HepG2 (cell line): ENCODE results near the gene PERP. TPM values are rescaled to one million over a fixed set of nuclear protein-coding genes. Genes with fewer than 3 reads are reported as not detected.

Experiments
- HOXD1 ChIP-seq: sonication (generic); formaldehyde crosslinking; IDR thresholded peaks from 2 replicates; pipeline ENCODE4 v1.5.0; 2020; ENCODE audit warnings: missing genetic modification reagents
- JUND ChIP-seq: sonication (generic); formaldehyde crosslinking; IDR thresholded peaks from 2 replicates; pipeline ENCODE4 v1.8.0; 2022; ENCODE audit warnings: mild to moderate bottlenecking, missing genetic modification reagents
- KDM6A ChIP-seq: IDR thresholded peaks from 2 replicates; pipeline ENCODE4 v1.6.1; 2016; ENCODE audit warnings: low read depth
- NCOA1 ChIP-seq: sonication (generic); formaldehyde crosslinking; IDR thresholded peaks from 2 replicates; pipeline ENCODE4 v1.9.0; 2021; ENCODE audit warnings: missing genetic modification reagents
- ZFP36L1 ChIP-seq: sonication (generic); formaldehyde crosslinking; IDR thresholded peaks from 2 replicates; pipeline ENCODE4 v1.8.0; 2022; ENCODE audit warnings: mild to moderate bottlenecking, missing genetic modification reagents, moderate library complexity
- ZNF552 ChIP-seq: sonication (generic); formaldehyde crosslinking; IDR thresholded peaks from 2 replicates; pipeline ENCODE4 v1.9.0; 2022; ENCODE audit warnings: missing genetic modification reagents, mild to moderate bottlenecking, borderline replicate concordance
- ZNF878 ChIP-seq: sonication (generic); formaldehyde crosslinking; IDR thresholded peaks from 2 replicates; pipeline ENCODE4 v1.8.1; 2023; ENCODE audit warnings: mild to moderate bottlenecking, missing genetic modification reagents, moderate library complexity
- ZNF879 ChIP-seq: sonication (generic); formaldehyde crosslinking; IDR thresholded peaks from 2 replicates; pipeline ENCODE4 v1.8.1; 2023; ENCODE audit warnings: missing genetic modification reagents
- ZSCAN29 ChIP-seq: sonication (generic); formaldehyde crosslinking; conservative IDR thresholded peaks from 2 replicates; pipeline ENCODE4 v1.4.0; 2020; ENCODE audit warnings: mild to moderate bottlenecking, missing genetic modification reagents
- polyA plus RNA-seq, 8 experiments: library from polyadenylated mRNA; depleted of rRNA in 3 of 8; stranded (reverse) in 7 of 8; unstranded in 1 of 8; fragments of >200 nt; fragmentation: Illumina TruSeq in 4 of 8; extraction: Trizol in 4 of 8; gene quantifications; 2 replicates each; pipeline versions ENCODE4 v1.2.1 to v1.2.3, GENCODE V29; 2011 to 2016; ENCODE audit warnings: low read depth in 4 of 8, missing spikeins in 1 of 8, mixed read lengths in 1 of 8; ENCODE audit not compliant: insufficient read depth in 1 of 8
- total RNA-seq, 5 experiments: library from RNA; depleted of rRNA; stranded (reverse); fragments of >200 nt; fragmentation: Illumina TruSeq; extraction: Trizol; gene quantifications; 2 replicates each; pipeline ENCODE4 v1.2.3, GENCODE V29; 2016; ENCODE audit warnings: low read depth in 1 of 5
- TF ChIP-seq, protein P1 (sequence below): sonication (generic); formaldehyde crosslinking; IDR thresholded peaks from one replicate; pipeline ENCODE4 v1.5.1; 2020; ENCODE audit warnings: mild to moderate bottlenecking, missing genetic modification reagents; ENCODE audit errors: not compliant biosample characterization
- TF ChIP-seq, protein P2 (sequence below): sonication (generic); formaldehyde crosslinking; IDR thresholded peaks from 2 replicates; pipeline ENCODE4 v1.8.1; 2023; ENCODE audit warnings: mild to moderate bottlenecking, inconsistent platforms, moderate library complexity, missing genetic modification reagents, borderline replicate concordance
- TF ChIP-seq, protein P3 (sequence below): sonication (generic); formaldehyde crosslinking; IDR thresholded peaks from 2 replicates; pipeline ENCODE4 v1.5.1; 2020; ENCODE audit warnings: missing genetic modification reagents, mild to moderate bottlenecking, borderline replicate concordance
- TF ChIP-seq, protein P4 (sequence below): sonication (generic); formaldehyde crosslinking; IDR thresholded peaks from 2 replicates; pipeline ENCODE4 v1.4.0; 2020; ENCODE audit warnings: mild to moderate bottlenecking, missing genetic modification reagents
- TF ChIP-seq, protein P5 (sequence below): sonication (generic); formaldehyde crosslinking; IDR thresholded peaks from 2 replicates; pipeline ENCODE4 v1.4.0; 2020; ENCODE audit warnings: missing genetic modification reagents
- TF ChIP-seq, protein P6 (sequence below): sonication (generic); formaldehyde crosslinking; IDR thresholded peaks from 2 replicates; pipeline ENCODE4 v1.5.0; 2020; ENCODE audit warnings: missing genetic modification reagents

The PERP gene
- total and polyA plus RNA-seq, 2 of the 13 experiments (the other 11 are each of a cell fraction or from before 2014, with no cell fraction given), result 26.0 to 53.0 TPM

DNA sequence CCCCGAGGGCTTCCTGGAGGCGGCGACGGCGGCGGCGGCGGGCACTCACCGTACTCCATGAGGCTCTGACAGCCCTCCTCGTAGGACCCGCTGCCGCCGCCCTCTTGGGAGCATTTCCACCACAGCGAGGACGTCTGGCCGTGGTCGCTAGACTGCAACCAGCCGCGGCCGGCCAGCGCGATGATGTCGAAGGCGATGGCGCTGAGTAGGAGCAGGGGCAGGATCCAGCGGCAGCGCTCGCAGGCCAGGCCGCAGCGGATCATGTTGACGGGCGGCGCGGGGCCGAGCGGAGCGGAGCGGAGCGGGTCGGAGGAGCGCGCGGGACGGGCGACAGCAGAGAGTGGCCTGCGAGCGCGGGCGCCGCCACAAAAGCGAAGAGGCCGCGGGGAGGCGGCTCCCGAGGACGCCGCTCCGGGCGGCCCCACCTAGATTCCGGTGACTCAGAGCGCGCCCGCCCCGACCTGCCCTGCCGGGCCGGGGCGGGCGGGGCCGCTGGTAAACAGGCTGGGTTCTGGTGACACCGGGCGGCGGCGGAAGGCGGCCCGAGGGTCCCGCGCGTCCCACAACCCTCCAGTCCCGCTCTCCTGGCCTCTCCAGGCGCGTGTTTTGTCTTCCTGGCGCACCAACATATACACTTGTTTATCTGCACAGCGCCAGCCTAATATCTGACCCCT, at the start of gene PERP (continued):
- TF ChIP-seq, protein P1, sequence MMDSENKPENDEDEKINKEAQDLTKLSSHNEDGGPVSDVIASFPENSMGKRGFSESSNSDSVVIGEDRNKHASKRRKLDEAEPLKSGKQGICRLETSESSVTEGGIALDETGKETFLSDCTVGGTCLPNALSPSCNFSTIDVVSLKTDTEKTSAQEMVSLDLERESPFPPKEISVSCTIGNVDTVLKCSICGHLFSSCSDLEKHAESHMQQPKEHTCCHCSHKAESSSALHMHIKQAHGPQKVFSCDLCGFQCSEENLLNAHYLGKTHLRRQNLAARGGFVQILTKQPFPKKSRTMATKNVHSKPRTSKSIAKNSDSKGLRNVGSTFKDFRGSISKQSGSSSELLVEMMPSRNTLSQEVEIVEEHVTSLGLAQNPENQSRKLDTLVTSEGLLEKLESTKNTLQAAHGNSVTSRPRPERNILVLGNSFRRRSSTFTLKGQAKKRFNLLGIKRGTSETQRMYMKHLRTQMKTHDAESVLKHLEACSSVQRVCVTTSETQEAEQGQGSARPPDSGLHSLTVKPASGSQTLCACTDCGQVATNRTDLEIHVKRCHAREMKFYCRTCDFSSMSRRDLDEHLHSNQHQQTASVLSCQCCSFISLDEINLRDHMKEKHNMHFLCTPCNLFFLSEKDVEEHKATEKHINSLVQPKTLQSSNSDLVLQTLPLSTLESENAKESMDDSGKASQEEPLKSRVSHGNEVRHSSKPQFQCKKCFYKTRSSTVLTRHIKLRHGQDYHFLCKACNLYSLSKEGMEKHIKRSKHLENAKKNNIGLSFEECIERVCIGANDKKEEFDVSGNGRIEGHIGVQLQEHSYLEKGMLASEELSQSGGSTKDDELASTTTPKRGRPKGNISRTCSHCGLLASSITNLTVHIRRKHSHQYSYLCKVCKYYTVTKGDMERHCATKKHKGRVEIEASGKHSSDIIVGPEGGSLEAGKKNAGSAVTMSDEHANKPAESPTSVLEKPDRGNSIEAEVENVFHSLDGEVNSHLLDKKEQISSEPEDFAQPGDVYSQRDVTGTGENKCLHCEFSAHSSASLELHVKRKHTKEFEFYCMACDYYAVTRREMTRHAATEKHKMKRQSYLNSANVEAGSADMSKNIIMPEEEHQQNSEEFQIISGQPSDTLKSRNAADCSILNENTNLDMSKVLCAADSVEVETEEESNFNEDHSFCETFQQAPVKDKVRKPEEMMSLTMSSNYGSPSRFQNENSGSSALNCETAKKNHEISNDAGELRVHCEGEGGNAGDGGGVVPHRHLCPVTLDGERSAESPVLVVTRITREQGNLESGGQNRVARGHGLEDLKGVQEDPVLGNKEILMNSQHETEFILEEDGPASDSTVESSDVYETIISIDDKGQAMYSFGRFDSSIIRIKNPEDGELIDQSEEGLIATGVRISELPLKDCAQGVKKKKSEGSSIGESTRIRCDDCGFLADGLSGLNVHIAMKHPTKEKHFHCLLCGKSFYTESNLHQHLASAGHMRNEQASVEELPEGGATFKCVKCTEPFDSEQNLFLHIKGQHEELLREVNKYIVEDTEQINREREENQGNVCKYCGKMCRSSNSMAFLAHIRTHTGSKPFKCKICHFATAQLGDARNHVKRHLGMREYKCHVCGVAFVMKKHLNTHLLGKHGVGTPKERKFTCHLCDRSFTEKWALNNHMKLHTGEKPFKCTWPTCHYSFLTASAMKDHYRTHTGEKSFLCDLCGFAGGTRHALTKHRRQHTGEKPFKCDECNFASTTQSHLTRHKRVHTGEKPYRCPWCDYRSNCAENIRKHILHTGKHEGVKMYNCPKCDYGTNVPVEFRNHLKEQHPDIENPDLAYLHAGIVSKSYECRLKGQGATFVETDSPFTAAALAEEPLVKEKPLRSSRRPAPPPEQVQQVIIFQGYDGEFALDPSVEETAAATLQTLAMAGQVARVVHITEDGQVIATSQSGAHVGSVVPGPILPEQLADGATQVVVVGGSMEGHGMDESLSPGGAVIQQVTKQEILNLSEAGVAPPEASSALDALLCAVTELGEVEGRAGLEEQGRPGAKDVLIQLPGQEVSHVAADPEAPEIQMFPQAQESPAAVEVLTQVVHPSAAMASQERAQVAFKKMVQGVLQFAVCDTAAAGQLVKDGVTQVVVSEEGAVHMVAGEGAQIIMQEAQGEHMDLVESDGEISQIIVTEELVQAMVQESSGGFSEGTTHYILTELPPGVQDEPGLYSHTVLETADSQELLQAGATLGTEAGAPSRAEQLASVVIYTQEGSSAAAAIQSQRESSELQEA (CRISPR knock-in tag), result peak; percentile 89
- no peak for TF ChIP-seq JUND (CRISPR knock-in tag)
- no peak for TF ChIP-seq ZFP36L1 (CRISPR knock-in tag)
- TF ChIP-seq ZSCAN29, result peak; percentile 66; the same call in 1 of the 2 replicates
- no peak for TF ChIP-seq KDM6A (CRISPR knock-in tag)
- TF ChIP-seq, protein P2, sequence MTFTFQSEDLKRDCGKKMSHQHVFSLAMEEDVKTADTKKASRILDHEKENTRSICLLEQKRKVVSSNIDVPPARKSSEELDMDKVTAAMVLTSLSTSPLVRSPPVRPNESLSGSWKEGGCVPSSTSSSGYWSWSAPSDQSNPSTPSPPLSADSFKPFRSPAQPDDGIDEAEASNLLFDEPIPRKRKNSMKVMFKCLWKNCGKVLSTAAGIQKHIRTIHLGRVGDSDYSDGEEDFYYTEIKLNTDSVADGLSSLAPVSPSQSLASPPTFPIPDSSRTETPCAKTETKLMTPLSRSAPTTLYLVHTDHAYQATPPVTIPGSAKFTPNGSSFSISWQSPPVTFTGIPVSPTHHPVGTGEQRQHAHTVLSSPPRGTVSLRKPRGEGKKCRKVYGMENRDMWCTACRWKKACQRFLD (CRISPR knock-in tag), result peak; percentile 29; the same call in 1 of the 2 replicates
- TF ChIP-seq, protein P3, sequence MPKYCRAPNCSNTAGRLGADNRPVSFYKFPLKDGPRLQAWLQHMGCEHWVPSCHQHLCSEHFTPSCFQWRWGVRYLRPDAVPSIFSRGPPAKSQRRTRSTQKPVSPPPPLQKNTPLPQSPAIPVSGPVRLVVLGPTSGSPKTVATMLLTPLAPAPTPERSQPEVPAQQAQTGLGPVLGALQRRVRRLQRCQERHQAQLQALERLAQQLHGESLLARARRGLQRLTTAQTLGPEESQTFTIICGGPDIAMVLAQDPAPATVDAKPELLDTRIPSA, result no peak
- peak; percentile 63; the same call in 1 of the 2 replicates for TF ChIP-seq ZNF879 (CRISPR knock-in tag)
- TF ChIP-seq, protein P4, sequence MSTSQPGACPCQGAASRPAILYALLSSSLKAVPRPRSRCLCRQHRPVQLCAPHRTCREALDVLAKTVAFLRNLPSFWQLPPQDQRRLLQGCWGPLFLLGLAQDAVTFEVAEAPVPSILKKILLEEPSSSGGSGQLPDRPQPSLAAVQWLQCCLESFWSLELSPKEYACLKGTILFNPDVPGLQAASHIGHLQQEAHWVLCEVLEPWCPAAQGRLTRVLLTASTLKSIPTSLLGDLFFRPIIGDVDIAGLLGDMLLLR (CRISPR knock-in tag), result peak; percentile 92
- no peak for TF ChIP-seq ZNF878 (CRISPR knock-in tag)
- TF ChIP-seq NCOA1, result peak; percentile 78; the same call in 1 of the 2 replicates
- TF ChIP-seq, protein P5, sequence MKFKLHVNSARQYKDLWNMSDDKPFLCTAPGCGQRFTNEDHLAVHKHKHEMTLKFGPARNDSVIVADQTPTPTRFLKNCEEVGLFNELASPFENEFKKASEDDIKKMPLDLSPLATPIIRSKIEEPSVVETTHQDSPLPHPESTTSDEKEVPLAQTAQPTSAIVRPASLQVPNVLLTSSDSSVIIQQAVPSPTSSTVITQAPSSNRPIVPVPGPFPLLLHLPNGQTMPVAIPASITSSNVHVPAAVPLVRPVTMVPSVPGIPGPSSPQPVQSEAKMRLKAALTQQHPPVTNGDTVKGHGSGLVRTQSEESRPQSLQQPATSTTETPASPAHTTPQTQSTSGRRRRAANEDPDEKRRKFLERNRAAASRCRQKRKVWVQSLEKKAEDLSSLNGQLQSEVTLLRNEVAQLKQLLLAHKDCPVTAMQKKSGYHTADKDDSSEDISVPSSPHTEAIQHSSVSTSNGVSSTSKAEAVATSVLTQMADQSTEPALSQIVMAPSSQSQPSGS (CRISPR knock-in tag), result no peak
- TF ChIP-seq, protein P6, sequence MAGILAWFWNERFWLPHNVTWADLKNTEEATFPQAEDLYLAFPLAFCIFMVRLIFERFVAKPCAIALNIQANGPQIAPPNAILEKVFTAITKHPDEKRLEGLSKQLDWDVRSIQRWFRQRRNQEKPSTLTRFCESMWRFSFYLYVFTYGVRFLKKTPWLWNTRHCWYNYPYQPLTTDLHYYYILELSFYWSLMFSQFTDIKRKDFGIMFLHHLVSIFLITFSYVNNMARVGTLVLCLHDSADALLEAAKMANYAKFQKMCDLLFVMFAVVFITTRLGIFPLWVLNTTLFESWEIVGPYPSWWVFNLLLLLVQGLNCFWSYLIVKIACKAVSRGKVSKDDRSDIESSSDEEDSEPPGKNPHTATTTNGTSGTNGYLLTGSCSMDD (CRISPR knock-in tag), result no peak
- peak; percentile 70; the same call in 1 of the 2 replicates for TF ChIP-seq ZNF552
- TF ChIP-seq HOXD1 (CRISPR knock-in tag), result no peak
